HepG2 (cell line): ENCODE measurements around the gene PARM1. TPM values are rescaled to one million over a fixed set of nuclear protein-coding genes. Genes with fewer than 3 reads are reported as not detected.

Experiments
- ATAC-seq: fragments of 200-7000 bp; cut with Tn5 transposase; 3 replicates; pipeline ENCODE4 v1.9.1; 2020; ENCODE audit warnings: mild to moderate bottlenecking, moderate library complexity
- BruUV-seq: library from RNA; stranded (reverse); fragments of 400-500 nt; replicated peaks from 2 replicates; lab custom pipeline; 2021; lab: Mats Ljungman, UMichigan
- CTCF ChIA-PET: fragments of 300-600 bp; formaldehyde crosslinking; extraction: SDS; loops from one replicate; lab custom pipeline; 2021; ENCODE audit warnings: low total read pairs, inconsistent platforms, low intra/inter-chr PET ratio; lab: Yijun Ruan, JAX
- POLR2A ChIA-PET: fragments of 350-600 bp; sonication (Branson Sonifier 250); formaldehyde crosslinking; loops from one replicate; lab custom pipeline; 2020; ENCODE audit warnings: antibody characterized with exemption, inconsistent platforms; lab: Yijun Ruan, JAX
- DNase-seq: peaks from one replicate; pipeline ENCODE4 v3.0.0-alpha.2; 2015; ENCODE audit warnings: low spot score
- FAIRE-seq: peaks from 3 replicates; lab custom pipeline; 2011; peaks lifted over from hg19 to GRCh38; lab: Jason Lieb, UNC
- H2AFZ ChIP-seq: one replicate; pipeline ENCODE4 v1.6.1; 2011; ENCODE audit warnings: low read length, inconsistent platforms
- H3K27ac ChIP-seq: fragments of 300-600 bp; 3 replicates; pipeline ENCODE4 v1.8.0; 2011; ENCODE audit warnings: mixed run types, mild to moderate bottlenecking, mixed read lengths, low read length, inconsistent platforms; ENCODE audit not compliant: insufficient read depth; ENCODE audit errors: extremely low read length
- H3K27me3 ChIP-seq, 2 experiments: fragments of 200-600 bp in 1 of 2; 2 replicates in 1 of 2; 3 replicates in 1 of 2; pipeline versions ENCODE4 v1.6.0 to v1.8.0; 2011; ENCODE audit warnings: low read length in 2 of 2, mild to moderate bottlenecking in 2 of 2, moderate library complexity in 2 of 2, inconsistent platforms in 1 of 2; ENCODE audit not compliant: insufficient read depth in 2 of 2, control insufficient read depth in 1 of 2
- H3K36me3 ChIP-seq, 2 experiments: fragments of 200-600 bp in 1 of 2; replicated peaks in 1 of 2; 2 replicates in 1 of 2; 3 replicates in 1 of 2; pipeline versions ENCODE4 v1.5.1 to v1.8.0; 2011; ENCODE audit warnings: low read length in 2 of 2, inconsistent platforms in 1 of 2; ENCODE audit not compliant: insufficient read depth in 2 of 2, control insufficient read depth in 1 of 2
- H3K4me1 ChIP-seq: 2 replicates; pipeline ENCODE4 v1.5.1; 2012; ENCODE audit warnings: low read length, inconsistent platforms; ENCODE audit not compliant: insufficient read depth
- H3K4me2 ChIP-seq: 2 replicates; pipeline ENCODE4 v1.6.0; 2011; ENCODE audit warnings: low read depth, low read length, inconsistent platforms
- H3K4me3 ChIP-seq, 3 experiments: fragments of 200-600 bp in 1 of 3; sonication (generic), shearing (Covaris generic) in 1 of 3; replicated peaks in 1 of 3; 2 replicates each; pipeline ENCODE4 v1.5.1; 2011 to 2016; ENCODE audit warnings: low read length in 3 of 3, inconsistent platforms in 2 of 3, low read depth in 2 of 3, mild to moderate bottlenecking in 2 of 3, control low read depth in 1 of 3, mixed read lengths in 1 of 3; ENCODE audit not compliant: insufficient read depth in 1 of 3
- H3K79me2 ChIP-seq: one replicate; pipeline ENCODE4 v1.6.1; 2011; ENCODE audit warnings: low read length, inconsistent platforms; ENCODE audit not compliant: insufficient read depth
- H3K9ac ChIP-seq: 2 replicates; pipeline ENCODE4 v1.6.0; 2011; ENCODE audit warnings: mild to moderate bottlenecking, low read depth, low read length, inconsistent platforms; ENCODE audit not compliant: insufficient read depth
- H3K9me3 ChIP-seq: 2 replicates; pipeline ENCODE4 v1.5.1; 2012; ENCODE audit warnings: mild to moderate bottlenecking, low read length
- H4K20me1 ChIP-seq: 2 replicates; pipeline ENCODE4 v1.6.0; 2011; ENCODE audit warnings: inconsistent platforms, mild to moderate bottlenecking, low read length, moderate library complexity; ENCODE audit not compliant: insufficient read depth
- DR1 ChIP-seq: sonication (generic); formaldehyde crosslinking; IDR thresholded peaks from 2 replicates; pipeline ENCODE4 v1.8.0; 2021; ENCODE audit warnings: mild to moderate bottlenecking, missing genetic modification reagents, inconsistent platforms
- FOSL1 ChIP-seq: sonication (generic); formaldehyde crosslinking; IDR thresholded peaks from 2 replicates; pipeline ENCODE4 v1.9.0; 2021; ENCODE audit warnings: missing genetic modification reagents, borderline replicate concordance
- FOXO4 ChIP-seq: sonication (generic); formaldehyde crosslinking; conservative IDR thresholded peaks from 2 replicates; pipeline ENCODE4 v1.8.1; 2023; ENCODE audit warnings: missing genetic modification reagents
- GATAD2A ChIP-seq: IDR thresholded peaks from 2 replicates; pipeline ENCODE4 v1.6.1; 2016
- HNRNPK ChIP-seq: fragments of 200-400 bp; formaldehyde crosslinking; IDR thresholded peaks from 2 replicates; pipeline ENCODE4 v1.6.1; 2018; ENCODE audit warnings: low read length, low read depth, moderate library complexity, mild to moderate bottlenecking; ENCODE audit not compliant: poor library complexity, severe bottlenecking
- HNRNPL ChIP-seq: fragments of 200-400 bp; formaldehyde crosslinking; IDR thresholded peaks from 2 replicates; pipeline ENCODE4 v1.6.1; 2017; ENCODE audit warnings: mild to moderate bottlenecking, low read depth, low read length
- KDM4B ChIP-seq: sonication (generic); formaldehyde crosslinking; IDR thresholded peaks from 2 replicates; pipeline ENCODE4 v1.4.0; 2020; ENCODE audit warnings: missing genetic modification reagents
- TFDP1 ChIP-seq: IDR thresholded peaks from 2 replicates; pipeline ENCODE4 v1.6.1; 2016; ENCODE audit warnings: missing compliant biosample characterization, missing genetic modification reagents, borderline replicate concordance
- ZBTB37 ChIP-seq: sonication (generic); formaldehyde crosslinking; IDR thresholded peaks from 2 replicates; pipeline ENCODE4 v1.4.0; 2020; ENCODE audit warnings: mild to moderate bottlenecking, missing genetic modification reagents
- ZKSCAN5 ChIP-seq: sonication (generic); formaldehyde crosslinking; IDR thresholded peaks from 2 replicates; pipeline ENCODE4 v1.5.1; 2020; ENCODE audit warnings: mild to moderate bottlenecking, missing genetic modification reagents
- ZNF337 ChIP-seq: sonication (generic); formaldehyde crosslinking; IDR thresholded peaks from 2 replicates; pipeline ENCODE4 v1.5.1; 2020; ENCODE audit warnings: missing genetic modification reagents, low read depth, mild to moderate bottlenecking, borderline replicate concordance
- ZNF484 ChIP-seq: sonication (generic); formaldehyde crosslinking; IDR thresholded peaks from 2 replicates; pipeline ENCODE4 v1.5.1; 2020; ENCODE audit warnings: mild to moderate bottlenecking, low read depth, missing genetic modification reagents, borderline replicate concordance
- ZNF501 ChIP-seq: sonication (generic); formaldehyde crosslinking; IDR thresholded peaks from 2 replicates; pipeline ENCODE4 v1.5.1; 2020; ENCODE audit warnings: mild to moderate bottlenecking, moderate library complexity, missing genetic modification reagents
- ZNF550 ChIP-seq: sonication (generic); formaldehyde crosslinking; IDR thresholded peaks from 2 replicates; pipeline ENCODE4 v1.4.0; 2020; ENCODE audit warnings: mild to moderate bottlenecking, missing genetic modification reagents, borderline replicate concordance
- ZNF614 ChIP-seq: IDR thresholded peaks from 2 replicates; pipeline ENCODE4 v1.6.1; 2018; ENCODE audit warnings: missing biosample characterization, missing genetic modification reagents, inconsistent platforms, borderline replicate concordance
- ZNF674 ChIP-seq: sonication (generic); formaldehyde crosslinking; IDR thresholded peaks from 2 replicates; pipeline ENCODE4 v1.5.0; 2020; ENCODE audit warnings: low read depth, mild to moderate bottlenecking, missing genetic modification reagents
- ZNF772 ChIP-seq: sonication (generic); formaldehyde crosslinking; IDR thresholded peaks from 2 replicates; pipeline ENCODE4 v1.5.0; 2020; ENCODE audit warnings: mild to moderate bottlenecking, missing genetic modification reagents
- ZNF790 ChIP-seq: sonication (generic); formaldehyde crosslinking; IDR thresholded peaks from 2 replicates; pipeline ENCODE4 v1.8.0; 2022; ENCODE audit warnings: missing genetic modification reagents, mild to moderate bottlenecking, borderline replicate concordance
- WGBS: methylation state at CpG from one replicate; pipeline ENCODE4 v1.1.6; 2017; ENCODE audit warnings: low lambda C conversion rate; 5-methylcytosine and 5-hydroxymethylcytosine counted together
- in situ Hi-C: cut with HindIII; loops from 2 replicates; pipeline ENCODE4 v1.10.0; 2017; ENCODE audit warnings: low pct_unique_long_range_greater_than_20kb; ENCODE audit not compliant: extremely low pct_ligation_motif_present
- intact Hi-C: fragments of 100-400 bp; cut with micrococcal nuclease; formaldehyde crosslinking; loops from one replicate; pipeline ENCODE4 v1.10.0; 2022; ENCODE audit not compliant: unreplicated experiment
- polyA plus RNA-seq, 8 experiments: library from polyadenylated mRNA; depleted of rRNA in 3 of 8; stranded (reverse) in 7 of 8; unstranded in 1 of 8; fragments of >200 nt; fragmentation: Illumina TruSeq in 4 of 8; extraction: Trizol in 4 of 8; gene quantifications; 2 replicates each; pipeline versions ENCODE4 v1.2.1 to v1.2.3, GENCODE V29; 2011 to 2016; ENCODE audit warnings: low read depth in 4 of 8, missing spikeins in 1 of 8, mixed read lengths in 1 of 8; ENCODE audit not compliant: insufficient read depth in 1 of 8
- total RNA-seq, 5 experiments: library from RNA; depleted of rRNA; stranded (reverse); fragments of >200 nt; fragmentation: Illumina TruSeq; extraction: Trizol; gene quantifications; 2 replicates each; pipeline ENCODE4 v1.2.3, GENCODE V29; 2016; ENCODE audit warnings: low read depth in 1 of 5

The PARM1 gene
- total and polyA plus RNA-seq, 2 of the 13 experiments (the other 11 are each of a cell fraction or from before 2014, with no cell fraction given), result not detected

- Histone ChIP-seq H4K20me1 (no peaks in the 10 kb centered on the region), H3K9ac (no peak overlapping the region), H3K27ac (no peak overlapping the region), H3K4me3 (no peak overlapping the region), H3K4me1 (no peaks in the 10 kb centered on the region), H3K27me3 (no peaks in the 10 kb centered on the region), H3K4me2 (no peak overlapping the region), H3K79me2 (no peaks in the 10 kb centered on the region), H3K36me3 (no peaks in the 10 kb centered on the region), H2AFZ (no peak overlapping the region), H3K9me3 (no peaks in the 10 kb centered on the region)
- ChIA-PET POLR2A (no interaction called here), CTCF (no interaction called here)
- in situ Hi-C loops, result no loop called here
- FAIRE-seq (no peak), DNase-seq (no peak), ATAC-seq (no peak)
- BruUV-seq, result no TSS peak
- TF ChIP-seq ZNF790, result no peak
- TF ChIP-seq DR1 (CRISPR knock-in tag), result no peak
- TF ChIP-seq KDM4B, result no peak
- no peak for TF ChIP-seq ZNF614
- no peak for TF ChIP-seq ZNF772
- no peak for TF ChIP-seq ZNF484 (CRISPR knock-in tag)
- no peak for TF ChIP-seq ZNF501
- TF ChIP-seq FOSL1 (CRISPR knock-in tag), result no peak
- no peak for TF ChIP-seq ZNF674 (CRISPR knock-in tag)
- TF ChIP-seq ZKSCAN5 (CRISPR knock-in tag), result no peak
- no peak for TF ChIP-seq GATAD2A (CRISPR knock-in tag)
- TF ChIP-seq ZBTB37 (CRISPR knock-in tag), result no peak
- no peak for TF ChIP-seq TFDP1 (CRISPR knock-in tag)
- no peak for TF ChIP-seq FOXO4 (CRISPR knock-in tag)
- no peak for TF ChIP-seq ZNF337 (CRISPR knock-in tag)
- no peak for TF ChIP-seq ZNF550 (CRISPR knock-in tag)
- TF ChIP-seq HNRNPK, result no peak
- TF ChIP-seq HNRNPL, result no peak
- WGBS, result 3% methylated on average over 7 of the region's 7 CpGs
- intact Hi-C loops, result no loop called here
Observed at GRCh38 chr4:75069493-75070074, 136.7 kb downstream of the PARM1 start.
